Hematopoietic multipotent progenitor cell treated with erythropoietin and hydrocortisone succinate and interleukin-3 and kit ligand, for 8 days (in vitro differentiated cells): Measurements from ENCODE around the gene CTDSPL.

Source experiments
- DNase-seq: peaks from one replicate; pipeline ENCODE4 v3.0.0-alpha.2; 2015

The CTDSPL gene

GRCh38 chr3:37990527-37990926, 128.8 kb downstream of the CTDSPL start, which contains the start of gene VILL:
Gene VILL (plus strand): TSS chr3:37990786. CDS start chr3:37993673, 2,887 bp downstream.
- no peak for DNase-seq

GRCh38 chr3:37991109-37991508, 129.4 kb downstream of the CTDSPL start:
- DNase-seq: no peak

GRCh38 chr3:37991823-37992222, 130.1 kb downstream of the CTDSPL start:
- no peak for DNase-seq

GRCh38 chr3:37992271-37993066, 130.8 kb downstream of the CTDSPL start:
- DNase-seq: no peak

- DNase-seq: no peak
Measured at GRCh38 chr3:37993067-37993455, 131.4 kb downstream of the CTDSPL start.

GRCh38 chr3:37993460-37993819, 131.8 kb downstream of the CTDSPL start:
- DNase-seq: no peak

GRCh38 chr3:37993820-37994638, 132.3 kb downstream of the CTDSPL start:
- peak; percentile 78 for DNase-seq

- no peak for DNase-seq
Measured at GRCh38 chr3:37994639-37994972, 132.9 kb downstream of the CTDSPL start.

GRCh38 chr3:37995652-37996641, 134.3 kb downstream of the CTDSPL start:
- no peak for DNase-seq

- DNase-seq: peak; percentile 92
Measured at GRCh38 chr3:37996785-37997301, 135.2 kb downstream of the CTDSPL start.

- no peak for DNase-seq
Measured at GRCh38 chr3:37997342-37997741, 135.7 kb downstream of the CTDSPL start.

- DNase-seq: no peak
Measured at GRCh38 chr3:37997791-37998370, 136.2 kb downstream of the CTDSPL start.

GRCh38 chr3:37999836-38000235, 138.2 kb downstream of the CTDSPL start:
- no peak for DNase-seq

- no peak for DNase-seq
Measured at GRCh38 chr3:38000242-38000916, 138.7 kb downstream of the CTDSPL start.

GRCh38 chr3:38000965-38001455, 139.3 kb downstream of the CTDSPL start:
- DNase-seq: no peak

GRCh38 chr3:38001456-38002081, 139.9 kb downstream of the CTDSPL start:
- peak; percentile 8 for DNase-seq

GRCh38 chr3:38002291-38002876, 140.7 kb downstream of the CTDSPL start:
- DNase-seq: no peak

GRCh38 chr3:38002940-38003339, 141.3 kb downstream of the CTDSPL start:
- no peak for DNase-seq

GRCh38 chr3:38003371-38003816, 141.7 kb downstream of the CTDSPL start:
- DNase-seq: peak; percentile 41

GRCh38 chr3:38003817-38004414, 142.2 kb downstream of the CTDSPL start:
- no peak for DNase-seq
